IMR-90 (cell line): ENCODE results near the gene UST. TPM values are rescaled to one million over a fixed set of nuclear protein-coding genes. Genes with fewer than 3 reads are reported as not detected.

Experiments used
- ATAC-seq: fragments of 200-7000 bp; cut with Tn5 transposase; 2 replicates; pipeline ENCODE4 v1.9.1; 2020; ENCODE audit warnings: low read depth, mild to moderate bottlenecking, moderate library complexity
- BruUV-seq: library from RNA; stranded (reverse); fragments of 400-500 nt; replicated peaks from 2 replicates; lab custom pipeline; 2021; lab: Mats Ljungman, UMichigan
- CTCF ChIA-PET: fragments of 300-600 bp; formaldehyde crosslinking; extraction: SDS; loops from one replicate; lab custom pipeline; 2021; ENCODE audit warnings: antibody characterized with exemption; lab: Yijun Ruan, JAX
- POLR2A ChIA-PET: fragments of 300-600 bp; sonication (Branson Sonifier 250); formaldehyde crosslinking; loops from one replicate; lab custom pipeline; 2022; ENCODE audit warnings: antibody characterized with exemption; ENCODE audit not compliant: unreplicated experiment; lab: Charles Lee
- DNase-seq: peaks from one replicate; pipeline ENCODE4 v3.0.0; 2013
- H2AFZ ChIP-seq: replicated peaks from 2 replicates; pipeline ENCODE3; 2013; ENCODE audit warnings: low read length, mild to moderate bottlenecking; ENCODE audit not compliant: poor library complexity
- H2AK5ac ChIP-seq: 2 replicates; pipeline ENCODE4 v1.6.1; 2013; ENCODE audit warnings: low read depth, low read length, inconsistent platforms
- H2AK9ac ChIP-seq: replicated peaks from 2 replicates; pipeline ENCODE3; 2013; ENCODE audit warnings: mild to moderate bottlenecking, low read depth, low read length, moderate library complexity; ENCODE audit not compliant: poor library complexity
- H2BK120ac ChIP-seq: 2 replicates; pipeline ENCODE4 v1.6.1; 2013; ENCODE audit warnings: low read depth, low read length, inconsistent platforms
- H2BK15ac ChIP-seq: 3 replicates; pipeline ENCODE4 v1.6.1; 2013; ENCODE audit warnings: low read depth, low read length, inconsistent platforms
- H2BK20ac ChIP-seq: 2 replicates; pipeline ENCODE4 v1.6.1; 2013; ENCODE audit warnings: low read depth, mild to moderate bottlenecking, inconsistent platforms, low read length, moderate library complexity
- H2BK5ac ChIP-seq: 2 replicates; pipeline ENCODE4 v1.6.1; 2013; ENCODE audit warnings: mild to moderate bottlenecking, low read depth, low read length, inconsistent platforms; ENCODE audit not compliant: poor library complexity, severe bottlenecking
- H3K14ac ChIP-seq: replicated peaks from 2 replicates; pipeline ENCODE4 v1.6.1; 2013; ENCODE audit warnings: low read depth, low read length, inconsistent platforms
- H3K18ac ChIP-seq: 2 replicates; pipeline ENCODE4 v1.6.1; 2013; ENCODE audit warnings: low read depth, low read length, control low read depth
- H3K23ac ChIP-seq: 2 replicates; pipeline ENCODE4 v1.6.1; 2013; ENCODE audit warnings: low read depth, low read length, inconsistent platforms
- H3K27ac ChIP-seq: 2 replicates; pipeline ENCODE4 v1.5.1; 2013; ENCODE audit warnings: mild to moderate bottlenecking, control low read depth, low read length; ENCODE audit not compliant: insufficient read depth
- H3K27me3 ChIP-seq: 2 replicates; pipeline ENCODE4 v1.6.1; 2013; ENCODE audit warnings: low read length; ENCODE audit not compliant: control insufficient read depth, insufficient read depth
- H3K36me3 ChIP-seq: 2 replicates; pipeline ENCODE4 v1.6.1; 2013; ENCODE audit warnings: low read length, mixed read lengths; ENCODE audit not compliant: control insufficient read depth, insufficient read depth
- H3K4ac ChIP-seq: 2 replicates; pipeline ENCODE4 v1.6.1; 2013; ENCODE audit warnings: low read depth, low read length, inconsistent platforms
- H3K4me1 ChIP-seq: 2 replicates; pipeline ENCODE4 v1.6.1; 2013; ENCODE audit warnings: low read length, mixed read lengths; ENCODE audit not compliant: control insufficient read depth, insufficient read depth
- H3K4me2 ChIP-seq: 2 replicates; pipeline ENCODE4 v1.6.1; 2013; ENCODE audit warnings: low read depth, mild to moderate bottlenecking, control low read depth, low read length, moderate library complexity
- H3K4me3 ChIP-seq: 2 replicates; pipeline ENCODE4 v1.5.1; 2013; ENCODE audit warnings: low read depth, mild to moderate bottlenecking, control low read depth, low read length, moderate library complexity; ENCODE audit not compliant: insufficient read depth
- H3K56ac ChIP-seq: 2 replicates; pipeline ENCODE4 v1.6.1; 2013; ENCODE audit warnings: low read length, inconsistent platforms; ENCODE audit not compliant: insufficient read depth; ENCODE audit errors: extremely low read depth
- H3K79me1 ChIP-seq, 2 experiments: 2 replicates each; pipeline ENCODE4 v1.6.1; 2013; ENCODE audit warnings: low read length in 2 of 2, inconsistent platforms in 1 of 2, low read depth in 1 of 2
- H3K9ac ChIP-seq: 2 replicates; pipeline ENCODE4 v1.6.1; 2013; ENCODE audit warnings: low read depth, low read length, control low read depth
- H3K9me1 ChIP-seq: 2 replicates; pipeline ENCODE4 v1.6.1; 2013; ENCODE audit warnings: low read length, inconsistent platforms; ENCODE audit not compliant: insufficient read depth
- H3K9me3 ChIP-seq: 2 replicates; pipeline ENCODE4 v1.6.1; 2013; ENCODE audit warnings: low read length; ENCODE audit not compliant: control insufficient read depth, insufficient read depth
- H4K20me1 ChIP-seq: 2 replicates; pipeline ENCODE4 v1.6.1; 2013; ENCODE audit warnings: low read length, inconsistent platforms; ENCODE audit not compliant: insufficient read depth
- H4K5ac ChIP-seq: 2 replicates; pipeline ENCODE4 v1.6.1; 2013; ENCODE audit warnings: mild to moderate bottlenecking, low read depth, low read length, control low read depth
- H4K8ac ChIP-seq, 2 experiments: 2 replicates each; pipeline ENCODE4 v1.6.1; 2013; ENCODE audit warnings: low read depth in 2 of 2, low read length in 2 of 2, control low read depth in 1 of 2, inconsistent platforms in 1 of 2
- H4K91ac ChIP-seq: 2 replicates; pipeline ENCODE4 v1.6.1; 2013; ENCODE audit warnings: low read depth, low read length, inconsistent platforms; ENCODE audit not compliant: insufficient read depth
- MAZ ChIP-seq: IDR thresholded peaks from 2 replicates; pipeline ENCODE4 v1.6.1; 2012; ENCODE audit warnings: low read depth, mild to moderate bottlenecking, low read length, improper control_type of control experiment, moderate library complexity, borderline replicate concordance
- WGBS, 2 experiments: methylation state at CpG; one replicate each; pipeline versions ENCODE4 v1.1.5 to v1.1.7; 2013; ENCODE audit warnings: missing lambda C conversion rate in 2 of 2; ENCODE audit not compliant: insufficient read length in 1 of 2; ENCODE audit errors: extremely low coverage in 2 of 2; 5-methylcytosine and 5-hydroxymethylcytosine counted together
- dilution Hi-C: fragments of 300-500 bp; cut with HindIII; formaldehyde crosslinking; loops from one replicate; pipeline ENCODE4 v1.14.3; 2018; ENCODE audit warnings: low sequenced_read_pairs; ENCODE audit not compliant: unreplicated experiment
- in situ Hi-C: fragments of 300-500 bp; cut with MboI; formaldehyde crosslinking; loops from 3 replicates; pipeline ENCODE4 v1.14.3; 2019; ENCODE audit warnings: low sequenced_read_pairs, inconsistent platforms, mixed read lengths
- intact Hi-C: fragments of 100-400 bp; cut with micrococcal nuclease; formaldehyde crosslinking; loops from 2 replicates; pipeline ENCODE4 v1.10.0; 2022
- polyA plus RNA-seq, 3 experiments: library from polyadenylated mRNA; depleted of rRNA; stranded (reverse); fragments of >200 nt; gene quantifications; 2 replicates each; pipeline ENCODE4 v1.2.3, GENCODE V29; 2012; ENCODE audit warnings: low replicate concordance in 1 of 3
- total RNA-seq: library from RNA; depleted of rRNA; stranded (reverse); fragments of >200 nt; gene quantifications from 2 replicates; pipeline ENCODE4 v1.2.3, GENCODE V29; 2012

The UST gene
- total and polyA plus RNA-seq, 2 of the 4 experiments (the other 2 are of a cell fraction) = 7.7 to 13.8 TPM

DNA sequence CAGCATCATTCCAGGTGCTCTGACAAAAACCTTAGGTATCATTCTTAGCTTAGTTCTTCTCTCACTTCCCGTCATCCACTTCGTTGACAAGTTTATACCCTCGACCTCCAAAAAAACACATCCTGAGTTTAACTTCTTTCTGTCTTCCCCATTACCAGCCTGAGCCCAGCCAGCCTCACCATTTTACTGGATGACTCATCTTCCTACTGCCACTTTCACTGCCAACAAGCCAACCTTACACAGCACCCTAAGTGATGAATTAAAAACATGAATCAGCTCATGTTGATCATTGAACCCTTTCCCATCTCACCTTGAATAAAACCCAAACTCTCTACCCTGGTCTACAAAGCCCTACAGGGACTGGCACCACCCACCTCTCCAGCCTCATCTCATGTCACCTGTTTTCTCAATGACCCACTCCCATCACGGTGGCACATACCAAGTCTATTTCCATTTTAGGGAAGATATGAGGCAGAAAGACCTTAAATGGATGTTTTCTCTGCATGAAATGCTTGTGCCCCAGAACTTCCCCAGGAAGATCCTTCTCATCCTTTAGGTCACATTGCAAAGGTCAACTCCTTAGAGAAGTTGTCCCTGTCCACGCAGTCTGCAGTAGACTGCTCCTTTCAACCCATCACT, 9.9 kb upstream of the UST start:
- Histone ChIP-seq H3K14ac (no peak overlapping the region), H3K79me1 (no peaks in the 10 kb centered on the region), H3K4me2 (no peak overlapping the region), H3K18ac (no peak overlapping the region), H3K27ac (no peak overlapping the region), H3K9ac (no peak overlapping the region), H3K4ac (no peak overlapping the region), H2BK20ac (no peak overlapping the region), H3K9me1 (no peaks in the 10 kb centered on the region), H3K9me3 (no peaks in the 10 kb centered on the region), H2AK5ac (no peak overlapping the region), H2BK15ac (no peak overlapping the region), H4K5ac (no peak overlapping the region), H4K8ac (no peak overlapping the region), H3K23ac (no peak overlapping the region), H4K91ac (no peak overlapping the region), H3K36me3 (no peaks in the 10 kb centered on the region), H3K56ac (no peak overlapping the region), H3K4me1 (no peaks in the 10 kb centered on the region), H2BK5ac (no peak overlapping the region), H2AK9ac (no peak overlapping the region), H3K27me3 (peaks cover 2% of the 10 kb centered on the region; the same call in 1 of the 2 replicates), H2AFZ (no peak overlapping the region), H3K4me3 (no peak overlapping the region), H4K20me1 (no peaks in the 10 kb centered on the region), H2BK120ac (no peak overlapping the region)
- no peak for DNase-seq
- dilution Hi-C loops = no loop called here
- in situ Hi-C loops = no loop called here
- no TSS peak for BruUV-seq
- TF ChIP-seq MAZ = no peak
- ChIA-PET POLR2A (no interaction called here), CTCF (no interaction called here)
- intact Hi-C loops = no loop called here
- ATAC-seq = no peak
- WGBS, 2 experiments = 100% methylated on average over 3 of the region's 5 CpGs; no CpG with 5 or more reads in 1 of the 2 experiments
